GM19324 (cell line): ENCODE results near the gene ATCAY.
"Not testable (repeated sequence)": the region's sequence is repeated elsewhere in the genome, so short reads cannot be mapped to it uniquely, and the experiment has no call there.

Experiments
- ATAC-seq: cut with Tn5 transposase; IDR thresholded peaks from one replicate; pipeline ENCODE4 v1.9.1; 2021; ENCODE audit warnings: mild to moderate bottlenecking, moderate library complexity; ENCODE audit not compliant: unreplicated experiment, low FRiP score

The ATCAY gene

GRCh38 chr19:3944018-3944721 lies 63.7 kb downstream of the ATCAY start:
- ATAC-seq: no peak

GRCh38 chr19:3945838-3946237 lies 65.4 kb downstream of the ATCAY start:
- ATAC-seq: no peak

- not testable (repeated sequence) for ATAC-seq
These were observed 66.9 kb downstream of the ATCAY start for GRCh38 chr19:3947316-3947933.

GRCh38 chr19:3949294-3949693 lies 68.8 kb downstream of the ATCAY start:
- ATAC-seq: no peak

GRCh38 chr19:3949997-3950859 lies 69.7 kb downstream of the ATCAY start:
- no peak for ATAC-seq

GRCh38 chr19:3950871-3951861 lies 70.7 kb downstream of the ATCAY start:
- no peak for ATAC-seq

- ATAC-seq: not testable (repeated sequence)
These were observed 72.3 kb downstream of the ATCAY start for GRCh38 chr19:3952755-3953276.

GRCh38 chr19:3954107-3954506 lies 73.6 kb downstream of the ATCAY start:
- ATAC-seq: no peak

GRCh38 chr19:3955276-3955675 lies 74.8 kb downstream of the ATCAY start:
- not testable (repeated sequence) for ATAC-seq

GRCh38 chr19:3955688-3956087 lies 75.2 kb downstream of the ATCAY start:
- ATAC-seq: no peak

GRCh38 chr19:3958836-3959765 lies 78.6 kb downstream of the ATCAY start:
- ATAC-seq: no peak

GRCh38 chr19:3959766-3960131 lies 79.3 kb downstream of the ATCAY start:
- ATAC-seq: no peak

- no peak for ATAC-seq
These were observed 80.5 kb downstream of the ATCAY start for GRCh38 chr19:3961007-3961406.

- no peak for ATAC-seq
These were observed 83.2 kb downstream of the ATCAY start for GRCh38 chr19:3963458-3964255.

GRCh38 chr19:3964256-3965194 lies 84.0 kb downstream of the ATCAY start:
- ATAC-seq: no peak

GRCh38 chr19:3966051-3967017 lies 85.8 kb downstream of the ATCAY start:
- ATAC-seq: no peak
